Caco-2 (cell line): ENCODE measurements around the gene SLC25A1. TPM values are rescaled to one million over a fixed set of nuclear protein-coding genes. Genes with fewer than 3 reads are reported as not detected.

Source experiments
- BruUV-seq: library from RNA; stranded (reverse); fragments of 400-500 nt; replicated peaks from 2 replicates; lab custom pipeline; 2021; lab: Mats Ljungman, UMichigan
- CTCF ChIA-PET: fragments of 300-600 bp; sonication (Branson Sonifier 250); formaldehyde crosslinking; loops from one replicate; lab custom pipeline; 2022; ENCODE audit warnings: antibody characterized with exemption; lab: Charles Lee
- POLR2A ChIA-PET: fragments of 300-600 bp; sonication (Branson Sonifier 250); formaldehyde crosslinking; loops from one replicate; lab custom pipeline; 2022; ENCODE audit warnings: antibody characterized with exemption; lab: Charles Lee
- DNase-seq, 2 experiments: peaks; one replicate each; pipeline versions ENCODE4 v3.0.0 to v3.0.0-alpha.2; 2020 to 2022
- H3K27me3 ChIP-seq: replicated peaks from 2 replicates; pipeline ENCODE4 v1.6.0; 2011; ENCODE audit warnings: low read length; ENCODE audit not compliant: control insufficient read depth, insufficient read depth
- H3K36me3 ChIP-seq: 2 replicates; pipeline ENCODE4 v1.5.1; 2011; ENCODE audit warnings: low read length; ENCODE audit not compliant: control insufficient read depth, insufficient read depth
- H3K4me1 ChIP-seq: fragments of 250-450 bp; sonication (Bioruptor Pico); 2 replicates; pipeline ENCODE4 v1.5.1; 2020; ENCODE audit warnings: mild to moderate bottlenecking
- H3K4me3 ChIP-seq: 2 replicates; pipeline ENCODE4 v1.5.1; 2011; ENCODE audit warnings: low read depth, mild to moderate bottlenecking, control low read depth, low read length
- H3K9me3 ChIP-seq: fragments of 250-450 bp; sonication (Bioruptor Pico); 2 replicates; pipeline ENCODE4 v1.5.1; 2020; ENCODE audit warnings: mild to moderate bottlenecking, moderate library complexity
- H3K27ac Mint-ChIP-seq: one replicate; pipeline ENCODE4 v1.8.0; 2022; ENCODE audit warnings: mixed read lengths; ENCODE audit not compliant: unreplicated experiment
- H3K27me3 Mint-ChIP-seq: one replicate; pipeline ENCODE4 v1.8.0; 2022; ENCODE audit warnings: mixed read lengths; ENCODE audit not compliant: insufficient read depth, unreplicated experiment
- H3K36me3 Mint-ChIP-seq: one replicate; pipeline ENCODE4 v1.8.0; 2022; ENCODE audit warnings: mild to moderate bottlenecking, mixed read lengths; ENCODE audit not compliant: insufficient read depth, unreplicated experiment
- H3K4me1 Mint-ChIP-seq: one replicate; pipeline ENCODE4 v1.8.0; 2022; ENCODE audit warnings: low read depth, mixed read lengths; ENCODE audit not compliant: unreplicated experiment
- H3K4me3 Mint-ChIP-seq: one replicate; pipeline ENCODE4 v1.8.0; 2022; ENCODE audit warnings: mild to moderate bottlenecking, moderate library complexity, mixed read lengths; ENCODE audit not compliant: unreplicated experiment
- H3K9me3 Mint-ChIP-seq: one replicate; pipeline ENCODE4 v1.8.0; 2022; ENCODE audit warnings: mixed read lengths; ENCODE audit not compliant: unreplicated experiment
- CTCF ChIP-seq, 2 experiments: fragments of 200-600 bp in 1 of 2; IDR thresholded peaks; 1 replicate in 1 of 2; 2 replicates in 1 of 2; pipeline versions ENCODE4 v1.5.1 to v1.8.0; 2011 to 2022; ENCODE audit warnings: antibody characterized with exemption in 1 of 2, control low read depth in 1 of 2, inconsistent platforms in 1 of 2, low read depth in 1 of 2, low read length in 1 of 2, mild to moderate bottlenecking in 1 of 2, moderate library complexity in 1 of 2; ENCODE audit not compliant: insufficient read depth in 1 of 2, severe bottlenecking in 1 of 2, unreplicated experiment in 1 of 2
- intact Hi-C: fragments of 100-400 bp; cut with micrococcal nuclease; formaldehyde crosslinking; loops from one replicate; pipeline ENCODE4 v1.10.0; 2022; ENCODE audit not compliant: unreplicated experiment
- total RNA-seq: library from RNA; stranded (reverse); gene quantifications from 2 replicates; pipeline ENCODE4 v1.2.3, GENCODE V29; 2022

SLC25A1 gene
- total RNA-seq, 1 experiment from 2014 or later = 155 TPM

GRCh38 chr22:19175602-19176174 is 2.8 kb downstream of the SLC25A1 start:
- no peak for TF ChIP-seq CTCF (IDR thresholded peaks at IDR 0.05; ENCODE audit: insufficient read depth in 1 of 2, low read depth in 1 of 2, low read length in 1 of 2, severe bottlenecking in 1 of 2, unreplicated experiment in 1 of 2)
- BruUV-seq = TSS peak; percentile 31
- Histone ChIP-seq H3K4me3 (no peak overlapping the region), H3K4me1 (peaks cover 42% of the 10 kb centered on the region), H3K9me3 (no peaks in the 10 kb centered on the region), H3K27me3 (no peaks in the 10 kb centered on the region), H3K36me3 (peaks cover 5% of the 10 kb centered on the region)
- Mint-ChIP-seq H3K4me3 (peak overlapping the region; percentile 78), H3K27ac (peak overlapping the region; percentile 73), H3K27me3 (no peaks in the 10 kb centered on the region), H3K4me1 (peaks cover 22% of the 10 kb centered on the region), H3K36me3 (peaks cover 62% of the 10 kb centered on the region), H3K9me3 (no peaks in the 10 kb centered on the region)
- CTCF ChIA-PET = no interaction called here
- DNase-seq = no peak
- POLR2A ChIA-PET = interaction anchor here (0.6 kb wide), 1 partner anchor 895 kb away, joined by 3 read pairs; no protein-coding TSS in a partner anchor
- intact Hi-C loops = loop anchor here (5.0 kb wide), 3 partner anchors 33 to 302 kb away; partner anchors contain the start of genes CDC45, ESS2 and UFD1

- peak overlapping the region; percentile 73 for H3K27ac Mint-ChIP-seq
- BruUV-seq = no TSS peak
- H3K27me3 Mint-ChIP-seq = no peaks in the 10 kb centered on the region
- ChIA-PET CTCF (no interaction called here), POLR2A (interaction anchor here (1.0 kb wide), 1 partner anchor 30 kb away, joined by 3 read pairs; the partner anchor contains the start of gene ESS2)
- peaks cover 27% of the 10 kb centered on the region for H3K4me1 Mint-ChIP-seq
- no peak for DNase-seq
- H3K9me3 ChIP-seq = no peaks in the 10 kb centered on the region
- no peaks in the 10 kb centered on the region for H3K9me3 Mint-ChIP-seq
- H3K27me3 ChIP-seq = no peaks in the 10 kb centered on the region
- H3K4me3 Mint-ChIP-seq = peak overlapping the region; percentile 78
- intact Hi-C loops = loop anchor here (5.0 kb wide), 3 partner anchors 33 to 302 kb away; partner anchors contain the start of genes CDC45, ESS2 and UFD1
- TF ChIP-seq CTCF (IDR thresholded peaks at IDR 0.05; ENCODE audit: insufficient read depth in 1 of 2, low read depth in 1 of 2, low read length in 1 of 2, severe bottlenecking in 1 of 2, unreplicated experiment in 1 of 2) = no peak
- no peak overlapping the region for H3K4me3 ChIP-seq
- peaks cover 48% of the 10 kb centered on the region for H3K4me1 ChIP-seq
- peaks cover 62% of the 10 kb centered on the region for H3K36me3 Mint-ChIP-seq
- peaks cover 5% of the 10 kb centered on the region for H3K36me3 ChIP-seq
These were observed 3.4 kb downstream of the SLC25A1 start for GRCh38 chr22:19175026-19175601.

GRCh38 chr22:19174106-19175025 is 4.2 kb downstream of the SLC25A1 start:
- intact Hi-C loops = loop anchor here (5.0 kb wide), 3 partner anchors 32 to 303 kb away; partner anchors contain the start of genes CDC45, ESS2 and UFD1
- POLR2A ChIA-PET = interaction anchor here (0.5 to 1.0 kb wide), 2 partner anchors 29 to 442 kb away, joined by 3 to 5 read pairs; partner anchors contain the start of gene ESS2
- H3K9me3 Mint-ChIP-seq = no peaks in the 10 kb centered on the region

More at GRCh38 chr22:19174106-19175025, 4.2 kb downstream of the SLC25A1 start:
- TF ChIP-seq CTCF (IDR thresholded peaks at IDR 0.05; ENCODE audit: insufficient read depth in 1 of 2, low read depth in 1 of 2, low read length in 1 of 2, severe bottlenecking in 1 of 2, unreplicated experiment in 1 of 2) = no peak
- Mint-ChIP-seq H3K4me1 (peaks cover 28% of the 10 kb centered on the region), H3K36me3 (peaks cover 62% of the 10 kb centered on the region), H3K4me3 (peak overlapping the region; percentile 37), H3K27ac (peak overlapping the region; percentile 73), H3K27me3 (no peaks in the 10 kb centered on the region)
- H3K4me1 ChIP-seq = peaks cover 54% of the 10 kb centered on the region
- DNase-seq = peak; percentile 49 to 71
- no peaks in the 10 kb centered on the region for H3K9me3 ChIP-seq
- CTCF ChIA-PET = interaction anchor here (0.5 to 1.0 kb wide), 2 partner anchors 30 to 161 kb away, joined by 3 to 4 read pairs; partner anchors contain the start of gene ESS2
- peaks cover 5% of the 10 kb centered on the region for H3K36me3 ChIP-seq
- no TSS peak for BruUV-seq
- H3K27me3 ChIP-seq = no peaks in the 10 kb centered on the region
- no peak overlapping the region for H3K4me3 ChIP-seq
